Adrenal gland (tissue), 5 donors: ENCODE results near the gene ENTPD5.

ENCODE experiments used
- POLR2A ChIP-seq, 2 donors: fragments of 450-650 bp; IDR thresholded peaks; one replicate each; pipeline ENCODE4 v1.6.1; 2017; ENCODE audit warnings: antibody characterized with exemption in 2 of 2, mild to moderate bottlenecking in 2 of 2, moderate library complexity in 1 of 2
- TF ChIP-seq, protein P1 (sequence below), 6 experiments: fragments of 450-650 bp in 4 of 6; fragments of 200-600 bp in 2 of 6; sonication (generic) in 1 of 6; IDR thresholded peaks; 1 replicate in 5 of 6; 2 replicates in 1 of 6; pipeline versions ENCODE4 v1.5.1 to v1.8.0; 2016 to 2021; ENCODE audit warnings: antibody characterized with exemption in 6 of 6, mild to moderate bottlenecking in 2 of 6, moderate library complexity in 1 of 6
- donor health status: DM: no; HTN: no; CAD: no.

- TF ChIP-seq, protein P1, sequence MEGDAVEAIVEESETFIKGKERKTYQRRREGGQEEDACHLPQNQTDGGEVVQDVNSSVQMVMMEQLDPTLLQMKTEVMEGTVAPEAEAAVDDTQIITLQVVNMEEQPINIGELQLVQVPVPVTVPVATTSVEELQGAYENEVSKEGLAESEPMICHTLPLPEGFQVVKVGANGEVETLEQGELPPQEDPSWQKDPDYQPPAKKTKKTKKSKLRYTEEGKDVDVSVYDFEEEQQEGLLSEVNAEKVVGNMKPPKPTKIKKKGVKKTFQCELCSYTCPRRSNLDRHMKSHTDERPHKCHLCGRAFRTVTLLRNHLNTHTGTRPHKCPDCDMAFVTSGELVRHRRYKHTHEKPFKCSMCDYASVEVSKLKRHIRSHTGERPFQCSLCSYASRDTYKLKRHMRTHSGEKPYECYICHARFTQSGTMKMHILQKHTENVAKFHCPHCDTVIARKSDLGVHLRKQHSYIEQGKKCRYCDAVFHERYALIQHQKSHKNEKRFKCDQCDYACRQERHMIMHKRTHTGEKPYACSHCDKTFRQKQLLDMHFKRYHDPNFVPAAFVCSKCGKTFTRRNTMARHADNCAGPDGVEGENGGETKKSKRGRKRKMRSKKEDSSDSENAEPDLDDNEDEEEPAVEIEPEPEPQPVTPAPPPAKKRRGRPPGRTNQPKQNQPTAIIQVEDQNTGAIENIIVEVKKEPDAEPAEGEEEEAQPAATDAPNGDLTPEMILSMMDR (IDR thresholded peaks at IDR 0.05) = no peak
- no peak for TF ChIP-seq POLR2A (IDR thresholded peaks at IDR 0.05)
Observed at GRCh38 chr14:73991092-73991491, 28.0 kb downstream of the ENTPD5 start.
